HG03066 (cell line): ENCODE measurements around the gene AMDHD2.
"Not testable (repeated sequence)": the region's sequence is repeated elsewhere in the genome, so short reads cannot be mapped to it uniquely, and the experiment has no call there.

Source experiments
- ATAC-seq: cut with Tn5 transposase; IDR thresholded peaks from one replicate; pipeline ENCODE4 v1.9.1; 2021; ENCODE audit warnings: low read depth; ENCODE audit not compliant: unreplicated experiment

The AMDHD2 gene

GRCh38 chr16:2567506-2567905 lies 47.3 kb downstream of the AMDHD2 start:
- not testable (repeated sequence) for ATAC-seq

GRCh38 chr16:2568573-2568972 lies 48.4 kb downstream of the AMDHD2 start:
- ATAC-seq: not testable (repeated sequence)

GRCh38 chr16:2572704-2573103 lies 52.5 kb downstream of the AMDHD2 start:
- ATAC-seq: not testable (repeated sequence)

DNA sequence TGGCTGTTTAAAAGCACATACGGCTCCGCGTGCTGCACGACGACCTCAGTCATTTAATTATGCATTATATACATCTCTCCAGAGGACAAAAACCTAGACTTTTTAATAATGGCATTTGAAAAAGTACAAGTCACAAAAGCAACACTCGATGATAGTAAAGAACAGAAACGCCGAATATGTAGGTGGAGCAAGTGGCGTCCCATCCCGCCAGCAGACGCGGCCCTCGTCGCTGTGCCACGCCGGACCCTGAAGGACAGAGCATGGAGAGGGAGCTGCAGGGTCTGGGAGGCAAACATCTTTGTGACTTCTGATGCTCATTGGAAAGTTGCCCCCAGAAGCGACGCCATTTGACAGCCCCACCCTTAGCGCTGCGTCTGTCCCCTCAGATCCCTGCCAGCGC lies 55.7 kb downstream of the AMDHD2 start:
- ATAC-seq: not testable (repeated sequence)

DNA sequence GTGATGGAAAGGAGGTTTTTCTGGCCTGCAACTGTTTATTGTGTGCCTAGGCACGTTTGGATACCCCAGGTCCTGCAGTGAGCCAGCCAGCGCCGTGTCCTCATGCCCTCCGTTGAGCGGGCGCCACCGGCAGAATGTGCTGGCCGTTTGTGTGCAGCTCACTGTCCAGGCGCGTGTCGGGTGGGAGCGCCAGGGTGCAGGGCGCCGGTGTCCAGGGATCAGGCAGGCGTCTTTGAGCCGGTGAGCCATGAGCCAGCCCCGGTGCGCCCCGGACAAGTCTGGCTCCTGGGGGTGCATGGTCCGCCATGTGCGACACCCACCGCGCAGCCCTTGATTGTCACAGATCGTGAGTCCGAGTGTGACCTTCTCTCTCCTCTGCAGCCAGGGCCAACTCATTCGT lies 56.9 kb downstream of the AMDHD2 start:
- ATAC-seq: not testable (repeated sequence)

GRCh38 chr16:2578905-2579304 lies 58.7 kb downstream of the AMDHD2 start:
- ATAC-seq: not testable (repeated sequence)

GRCh38 chr16:2580143-2580542 lies 60.0 kb downstream of the AMDHD2 start:
- not testable (repeated sequence) for ATAC-seq

DNA sequence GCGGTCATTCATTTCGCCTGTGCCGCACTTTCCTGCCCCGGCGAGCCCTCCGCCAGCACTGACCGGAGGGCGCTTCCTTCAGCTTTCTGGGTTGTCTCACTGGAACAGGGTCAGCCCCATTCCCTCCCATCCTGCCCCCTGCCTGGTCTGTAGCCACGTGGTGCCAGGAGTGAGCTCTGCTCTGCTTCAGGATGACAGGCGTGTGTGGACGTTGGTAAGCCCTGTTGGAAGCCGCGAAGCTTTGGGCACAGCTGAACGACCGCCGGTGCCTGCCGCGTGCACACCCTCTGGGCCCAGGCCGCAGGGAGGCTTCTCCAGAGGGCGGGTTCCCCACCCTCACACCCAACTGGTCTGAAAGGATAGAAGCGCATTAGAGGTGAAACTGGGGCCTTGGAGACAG lies 60.6 kb downstream of the AMDHD2 start:
- not testable (repeated sequence) for ATAC-seq
